PC-3 (cell line): ENCODE results near the gene TTC31. TPM values are rescaled to one million over a fixed set of nuclear protein-coding genes. Genes with fewer than 3 reads are reported as not detected.
A peak's percentile ranks its signal among the peaks of the same experiment; 100 is the strongest.

Experiments
- ATAC-seq: fragments of 200-7000 bp; cut with Tn5 transposase; 2 replicates; pipeline ENCODE4 v1.9.1; 2020; ENCODE audit warnings: mild to moderate bottlenecking, moderate library complexity
- BruUV-seq: library from RNA; stranded (reverse); fragments of 400-500 nt; replicated peaks from 2 replicates; lab custom pipeline; 2021; lab: Mats Ljungman, UMichigan
- CTCF ChIA-PET: fragments of 300-600 bp; sonication (Branson Sonifier 250); formaldehyde crosslinking; loops from one replicate; lab custom pipeline; 2022; ENCODE audit warnings: antibody characterized with exemption; lab: Charles Lee
- POLR2A ChIA-PET: fragments of 300-600 bp; sonication (Branson Sonifier 250); formaldehyde crosslinking; loops from one replicate; lab custom pipeline; 2022; ENCODE audit warnings: antibody characterized with exemption; ENCODE audit not compliant: unreplicated experiment; lab: Charles Lee
- DNase-seq: peaks from one replicate; pipeline ENCODE4 v3.0.0-alpha.2; 2015
- H2AFZ ChIP-seq: fragments of 300-600 bp; sonication (generic); 2 replicates; pipeline ENCODE4 v1.6.0; 2016; ENCODE audit warnings: antibody characterized with exemption, low read length
- H3F3A ChIP-seq: fragments of 300-600 bp; sonication (generic); one replicate; pipeline ENCODE4 v1.6.0; 2017; ENCODE audit warnings: antibody characterized with exemption, low read length, control low read depth, mild to moderate bottlenecking; ENCODE audit not compliant: unreplicated experiment
- H3K27ac ChIP-seq: fragments of 300-600 bp; sonication (generic); 2 replicates; pipeline ENCODE4 v1.5.1; 2016; ENCODE audit warnings: mild to moderate bottlenecking, low read length
- H3K27me3 ChIP-seq: fragments of 300-600 bp; sonication (generic); 2 replicates; pipeline ENCODE4 v1.6.1; 2016; ENCODE audit warnings: low read length, mixed read lengths
- H3K36me3 ChIP-seq: fragments of 300-600 bp; sonication (generic); 2 replicates; pipeline ENCODE4 v1.6.1; 2016; ENCODE audit warnings: low read depth, mixed run types, low read length, mixed read lengths
- H3K4me1 ChIP-seq: fragments of 300-600 bp; sonication (generic); 2 replicates; pipeline ENCODE4 v1.5.1; 2016; ENCODE audit warnings: low read length; ENCODE audit not compliant: insufficient read depth
- H3K4me2 ChIP-seq: fragments of 300-600 bp; sonication (generic); 2 replicates; pipeline ENCODE4 v1.6.0; 2016; ENCODE audit warnings: low read length
- H3K4me3 ChIP-seq: fragments of 300-600 bp; sonication (generic); 2 replicates; pipeline ENCODE4 v1.5.1; 2016; ENCODE audit warnings: mild to moderate bottlenecking, low read length, mixed read lengths
- H3K79me2 ChIP-seq: fragments of 300-600 bp; sonication (generic); 2 replicates; pipeline ENCODE4 v1.6.1; 2017; ENCODE audit warnings: low read length, mixed read lengths
- H3K9ac ChIP-seq: fragments of 300-600 bp; sonication (generic); 2 replicates; pipeline ENCODE4 v1.6.0; 2016; ENCODE audit warnings: mild to moderate bottlenecking, low read length
- H3K9me2 ChIP-seq: fragments of 300-600 bp; sonication (generic); replicated peaks from 2 replicates; pipeline ENCODE4 v1.6.1; 2016; ENCODE audit warnings: mixed run types, low read length, mixed read lengths
- H3K9me3 ChIP-seq: fragments of 300-600 bp; sonication (generic); 2 replicates; pipeline ENCODE4 v1.6.1; 2016; ENCODE audit warnings: low read length, mixed read lengths
- H4K20me1 ChIP-seq: fragments of 300-600 bp; sonication (generic); 2 replicates; pipeline ENCODE4 v1.6.1; 2016; ENCODE audit warnings: low read length, mixed read lengths
- EZH2 ChIP-seq: fragments of 300-600 bp; sonication (generic); IDR thresholded peaks from one replicate; pipeline ENCODE4 v1.6.1; 2017; ENCODE audit warnings: antibody characterized with exemption, mild to moderate bottlenecking, low read length; ENCODE audit not compliant: unreplicated experiment
- EZH2phosphoT487 ChIP-seq: fragments of 300-600 bp; sonication (generic); IDR thresholded peaks from 2 replicates; pipeline ENCODE4 v1.6.1; 2018; ENCODE audit warnings: mild to moderate bottlenecking, antibody characterized with exemption, low read length, borderline replicate concordance
- intact Hi-C: fragments of 100-400 bp; cut with micrococcal nuclease; formaldehyde crosslinking; loops from 2 replicates; pipeline ENCODE4 v1.9.0; 2023
- total RNA-seq: library from RNA; depleted of rRNA; stranded (reverse); fragments of >200 nt; gene quantifications from 2 replicates; pipeline ENCODE4 v1.2.3, GENCODE V29; 2014
- TF ChIP-seq, protein P1 (sequence below): fragments of 300-600 bp; sonication (generic); conservative IDR thresholded peaks from 2 replicates; pipeline ENCODE4 v1.5.1; 2017; ENCODE audit warnings: antibody characterized with exemption, low read depth, mild to moderate bottlenecking, low read length

The TTC31 gene
- total RNA-seq, 1 experiment from 2014 or later, result 21.1 TPM

DNA sequence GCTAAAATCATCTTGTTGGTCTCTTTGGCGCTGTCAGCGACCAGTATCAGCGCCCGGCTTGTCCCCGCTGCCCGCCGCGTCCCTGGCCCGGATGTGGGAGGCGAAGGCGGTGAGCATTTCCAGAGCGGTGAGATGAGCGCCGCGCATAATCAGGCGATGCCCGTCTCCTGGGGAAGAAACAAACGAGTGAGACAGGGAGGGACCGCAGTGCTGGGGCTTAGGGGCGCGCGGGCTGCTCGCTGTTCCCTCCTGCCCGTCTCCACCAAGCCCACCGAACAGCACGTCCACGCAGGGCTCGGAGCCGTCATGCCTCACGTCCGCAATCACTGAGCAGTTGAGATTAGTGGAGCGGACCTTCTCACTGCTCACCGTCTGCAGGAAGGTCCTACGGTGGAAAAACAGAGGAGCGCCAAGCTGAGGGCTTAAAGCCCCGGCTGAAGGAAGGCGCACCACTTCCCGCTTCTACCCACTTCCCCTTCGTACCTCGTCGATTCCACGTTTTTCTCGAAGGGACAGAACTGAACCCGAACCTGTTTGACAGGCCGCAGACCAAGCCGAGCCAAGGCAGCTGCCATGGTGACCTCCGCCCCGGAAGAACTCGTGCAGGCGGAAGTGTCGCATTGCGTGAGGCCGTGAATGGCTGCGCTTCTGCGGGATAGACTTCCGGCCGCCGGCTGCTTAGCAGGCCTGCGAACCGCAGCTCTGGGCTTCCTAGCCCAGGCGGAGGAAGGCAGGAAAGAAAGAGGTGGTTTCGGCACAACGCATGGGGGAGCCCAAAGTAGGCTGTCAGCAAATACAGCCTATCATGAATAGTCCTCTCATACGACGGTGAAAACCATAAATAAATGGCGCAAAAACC is 10.6 kb upstream of the TTC31 start, which contains the start of gene MRPL53:
TSS of gene MRPL53 (minus strand) at position 595 of the 859 bp plus-strand sequence. CDS start at position 575, 20 bp downstream.
- no peaks in the 10 kb centered on the region for H3K9me2 ChIP-seq
- TF ChIP-seq EZH2phosphoT487 (no peak), EZH2 (no peak)
- TF ChIP-seq, protein P1, sequence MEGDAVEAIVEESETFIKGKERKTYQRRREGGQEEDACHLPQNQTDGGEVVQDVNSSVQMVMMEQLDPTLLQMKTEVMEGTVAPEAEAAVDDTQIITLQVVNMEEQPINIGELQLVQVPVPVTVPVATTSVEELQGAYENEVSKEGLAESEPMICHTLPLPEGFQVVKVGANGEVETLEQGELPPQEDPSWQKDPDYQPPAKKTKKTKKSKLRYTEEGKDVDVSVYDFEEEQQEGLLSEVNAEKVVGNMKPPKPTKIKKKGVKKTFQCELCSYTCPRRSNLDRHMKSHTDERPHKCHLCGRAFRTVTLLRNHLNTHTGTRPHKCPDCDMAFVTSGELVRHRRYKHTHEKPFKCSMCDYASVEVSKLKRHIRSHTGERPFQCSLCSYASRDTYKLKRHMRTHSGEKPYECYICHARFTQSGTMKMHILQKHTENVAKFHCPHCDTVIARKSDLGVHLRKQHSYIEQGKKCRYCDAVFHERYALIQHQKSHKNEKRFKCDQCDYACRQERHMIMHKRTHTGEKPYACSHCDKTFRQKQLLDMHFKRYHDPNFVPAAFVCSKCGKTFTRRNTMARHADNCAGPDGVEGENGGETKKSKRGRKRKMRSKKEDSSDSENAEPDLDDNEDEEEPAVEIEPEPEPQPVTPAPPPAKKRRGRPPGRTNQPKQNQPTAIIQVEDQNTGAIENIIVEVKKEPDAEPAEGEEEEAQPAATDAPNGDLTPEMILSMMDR, result no peak
- no peaks in the 10 kb centered on the region for H3K9me3 ChIP-seq
- peaks cover 10% of the 10 kb centered on the region for H3F3A ChIP-seq
- ChIA-PET CTCF (no interaction called here), POLR2A (no interaction called here)
- no peaks in the 10 kb centered on the region for H3K27me3 ChIP-seq
- H3K4me3 ChIP-seq, result peak within 1 kb of the TSS; percentile 79
- H3K4me1 ChIP-seq, result peaks cover 14% of the 10 kb centered on the region
- intact Hi-C loops, result no loop called here
- BruUV-seq, result TSS peak; percentile 89
- ATAC-seq (peak; percentile 88), DNase-seq (peak; percentile 94)
- peaks cover 8% of the 10 kb centered on the region for H3K36me3 ChIP-seq
- peak within 1 kb of the TSS; percentile 89 for H2AFZ ChIP-seq
- H3K79me2 ChIP-seq, result peaks cover 9% of the 10 kb centered on the region
- peak within 1 kb of the TSS; percentile 84 for H3K9ac ChIP-seq
- no peaks in the 10 kb centered on the region for H4K20me1 ChIP-seq
- peak within 1 kb of the TSS; percentile 82 for H3K4me2 ChIP-seq
- H3K27ac ChIP-seq, result peak within 1 kb of the TSS; percentile 80

DNA sequence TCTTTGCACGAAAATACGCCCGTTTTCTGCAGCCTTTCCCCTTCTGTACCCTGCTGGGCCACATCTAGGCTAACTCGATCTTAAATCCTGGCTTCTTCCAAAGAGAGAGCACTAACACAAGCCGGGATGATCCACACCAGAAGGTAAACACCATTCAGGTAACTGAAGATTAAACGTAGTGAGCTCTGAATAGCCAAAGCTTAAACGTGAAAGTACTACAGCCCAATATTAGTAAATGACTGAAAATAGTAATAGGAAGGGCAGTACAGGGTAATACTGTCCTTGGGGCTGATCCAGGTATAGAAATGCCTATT is 10.0 kb upstream of the TTC31 start:
- Histone ChIP-seq H3K36me3 (peaks cover 11% of the 10 kb centered on the region), H3F3A (peaks cover 10% of the 10 kb centered on the region), H2AFZ (peak overlapping the region; percentile 89), H3K9ac (peak overlapping the region; percentile 84), H4K20me1 (no peaks in the 10 kb centered on the region), H3K9me2 (no peaks in the 10 kb centered on the region), H3K4me2 (peak overlapping the region; percentile 82), H3K4me1 (peaks cover 14% of the 10 kb centered on the region), H3K79me2 (peaks cover 9% of the 10 kb centered on the region), H3K4me3 (peak overlapping the region; percentile 79), H3K27ac (peak overlapping the region; percentile 80), H3K9me3 (no peaks in the 10 kb centered on the region), H3K27me3 (no peaks in the 10 kb centered on the region)
- POLR2A ChIA-PET, result no interaction called here
- ATAC-seq (peak; percentile 9), DNase-seq (no peak)
- TSS peak; percentile 92 for BruUV-seq
- TF ChIP-seq, protein P1, result no peak
- no peak for TF ChIP-seq EZH2
- no peak for TF ChIP-seq EZH2phosphoT487
- CTCF ChIA-PET, result no interaction called here
- intact Hi-C loops, result no loop called here

DNA sequence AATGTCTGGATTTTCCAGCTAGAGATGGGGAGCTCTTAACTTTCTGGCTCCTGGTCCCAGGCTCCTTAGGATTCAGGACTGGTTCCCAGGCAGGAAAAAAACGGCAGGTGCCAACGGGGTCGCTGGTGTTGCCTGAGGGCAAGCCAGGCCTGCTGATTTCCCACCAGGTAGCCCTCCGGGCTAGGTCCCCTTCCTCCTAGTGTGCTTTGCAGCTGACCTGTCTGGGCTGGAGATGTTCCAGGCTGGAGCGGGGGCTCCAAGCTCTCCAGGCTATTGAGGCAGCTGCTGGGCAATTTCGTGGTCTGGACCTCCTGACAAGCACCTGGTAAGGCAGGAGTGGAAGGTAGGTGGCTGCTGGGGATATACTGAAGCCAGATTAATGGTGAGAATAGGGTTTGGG is 8.4 kb upstream of the TTC31 start:
- Histone ChIP-seq H3K9me2 (no peaks in the 10 kb centered on the region), H3K9me3 (no peaks in the 10 kb centered on the region), H3K4me1 (peaks cover 14% of the 10 kb centered on the region), H3K4me3 (no peak overlapping the region), H2AFZ (no peak overlapping the region), H3K27me3 (no peaks in the 10 kb centered on the region), H3K9ac (no peak overlapping the region), H3K36me3 (peaks cover 13% of the 10 kb centered on the region), H4K20me1 (no peaks in the 10 kb centered on the region), H3F3A (peaks cover 10% of the 10 kb centered on the region), H3K27ac (no peak overlapping the region), H3K79me2 (peaks cover 13% of the 10 kb centered on the region), H3K4me2 (no peak overlapping the region)
- intact Hi-C loops, result no loop called here
- no peak for TF ChIP-seq EZH2
- no peak for TF ChIP-seq EZH2phosphoT487
- TF ChIP-seq, protein P1, result no peak
- ChIA-PET CTCF (interaction anchor here (0.7 kb wide), 1 partner anchor 40 kb away, joined by 7 read pairs; no protein-coding TSS in a partner anchor), POLR2A (interaction anchor here (0.6 kb wide), 1 partner anchor 34 kb away, joined by 19 read pairs; no protein-coding TSS in a partner anchor)
- no peak for ATAC-seq
- BruUV-seq, result no TSS peak
- DNase-seq, result no peak
